ENCODE results near the gene TNFRSF21. TPM values are rescaled to one million over a fixed set of nuclear protein-coding genes. Genes with fewer than 3 reads are reported as not detected.
A peak's percentile ranks its signal among the peaks of the same experiment; 100 is the strongest.

The TNFRSF21 gene
- total and polyA plus RNA-seq, 9 of the 15 experiments (the other 6 are each of a cell fraction or from before 2014, with no cell fraction given), result 0.63 to 5.7 (median 2.2) TPM

DNA sequence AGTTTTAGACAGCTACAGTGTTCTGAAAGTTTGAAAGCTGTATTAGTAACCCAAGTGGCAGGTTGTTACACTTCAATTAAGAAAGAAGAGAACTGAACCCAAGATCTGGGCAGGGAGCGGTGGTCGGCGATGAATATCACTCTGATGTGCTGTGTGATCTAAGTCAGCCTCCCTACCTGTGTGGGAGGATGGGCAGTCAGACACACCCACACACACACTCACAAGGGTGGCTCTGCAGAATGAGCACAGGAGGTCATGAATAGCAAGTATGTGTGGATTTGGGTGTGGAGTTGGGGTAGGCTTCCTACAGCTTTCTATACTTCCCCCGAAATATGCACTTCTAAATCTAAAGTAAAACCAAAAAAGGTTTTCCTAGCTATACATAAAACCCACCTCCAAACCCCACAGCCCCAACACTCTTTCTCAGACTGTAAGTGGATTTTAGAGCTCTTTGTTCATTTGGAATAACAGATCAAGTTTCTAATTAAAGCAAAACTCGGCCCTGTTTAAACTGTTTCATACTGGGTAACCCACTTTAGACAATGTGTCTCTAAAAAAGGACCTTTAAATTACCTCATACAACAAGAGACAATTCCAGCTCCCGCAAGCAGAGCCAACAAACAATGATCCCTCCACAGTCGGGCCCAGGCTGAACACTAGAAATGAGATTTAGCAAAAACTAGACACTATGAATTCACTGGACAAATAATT, 19.4 kb downstream of the TNFRSF21 start:
- Histone ChIP-seq H3K4me1 (replicated peaks in 1 of 2; ENCODE audit: control insufficient read depth in 2 of 2, insufficient read depth in 2 of 2, low read length in 2 of 2) (no peaks in the 10 kb centered on the region), H3K79me2 (ENCODE audit: control insufficient read depth, insufficient read depth, low read length) (no peaks in the 10 kb centered on the region), H3K27ac (ENCODE audit: extremely low read depth, low read depth, low read length) (no peak overlapping the region), H3K9me1 (ENCODE audit: control insufficient read depth, insufficient read depth, low read length) (peaks cover 2% of the 10 kb centered on the region), H3K27me3 (ENCODE audit: control insufficient read depth in 2 of 2, insufficient read depth in 2 of 2, low read length in 2 of 2) (0 out of 5 replicates have a peak, but pooled peaks cover 0 to 4% of the 10 kb centered on the region in 2 experiments), H4K20me1 (replicated peaks; ENCODE audit: control insufficient read depth, insufficient read depth, low read length) (no peaks in the 10 kb centered on the region), H3K4me2 (ENCODE audit: insufficient read depth, low read length) (no peak overlapping the region), H3K9ac (ENCODE audit: insufficient read depth in 1 of 2, low read depth in 2 of 2, low read length in 2 of 2) (no peak overlapping the region), H3K9me3 (replicated peaks; ENCODE audit: control insufficient read depth, insufficient read depth, low read depth, low read length) (no peaks in the 10 kb centered on the region), H3K36me3 (ENCODE audit: control insufficient read depth, insufficient read depth, low read length) (no peaks in the 10 kb centered on the region), H2AFZ (ENCODE audit: low read depth, low read length) (no peak overlapping the region), H3K4me3 (no peak overlapping the region)
- TF ChIP-seq ZNF3 (CRISPR knock-in tag; IDR thresholded peaks at IDR 0.05) (no peak), LARP7 (IDR thresholded peaks at IDR 0.05) (no peak), MYBL2 (IDR thresholded peaks at IDR 0.05; ENCODE audit: low read depth) (no peak), MYBL2 (CRISPR knock-in tag; IDR thresholded peaks at IDR 0.05; ENCODE audit: borderline replicate concordance) (no peak), KLF6 (CRISPR knock-in tag; IDR thresholded peaks at IDR 0.05; ENCODE audit: borderline replicate concordance) (no peak), ZBTB17 (CRISPR knock-in tag; IDR thresholded peaks at IDR 0.05) (no peak), E2F3 (CRISPR knock-in tag; IDR thresholded peaks at IDR 0.05) (no peak), CC2D1A (IDR thresholded peaks at IDR 0.05) (no peak), ZNF282 (CRISPR knock-in tag; IDR thresholded peaks at IDR 0.05) (no peak), ZNF311 (CRISPR knock-in tag; IDR thresholded peaks at IDR 0.05) (no peak), ETV6 (IDR thresholded peaks at IDR 0.05; ENCODE audit: borderline replicate concordance in 1 of 2, low read depth in 2 of 2, low read length in 1 of 2) (no peak), ETV6 (CRISPR knock-in tag; IDR thresholded peaks at IDR 0.05; ENCODE audit: borderline replicate concordance) (no peak), MTF1 (CRISPR knock-in tag; IDR thresholded peaks at IDR 0.05; ENCODE audit: borderline replicate concordance) (no peak)
- TF ChIP-seq, protein P1, sequence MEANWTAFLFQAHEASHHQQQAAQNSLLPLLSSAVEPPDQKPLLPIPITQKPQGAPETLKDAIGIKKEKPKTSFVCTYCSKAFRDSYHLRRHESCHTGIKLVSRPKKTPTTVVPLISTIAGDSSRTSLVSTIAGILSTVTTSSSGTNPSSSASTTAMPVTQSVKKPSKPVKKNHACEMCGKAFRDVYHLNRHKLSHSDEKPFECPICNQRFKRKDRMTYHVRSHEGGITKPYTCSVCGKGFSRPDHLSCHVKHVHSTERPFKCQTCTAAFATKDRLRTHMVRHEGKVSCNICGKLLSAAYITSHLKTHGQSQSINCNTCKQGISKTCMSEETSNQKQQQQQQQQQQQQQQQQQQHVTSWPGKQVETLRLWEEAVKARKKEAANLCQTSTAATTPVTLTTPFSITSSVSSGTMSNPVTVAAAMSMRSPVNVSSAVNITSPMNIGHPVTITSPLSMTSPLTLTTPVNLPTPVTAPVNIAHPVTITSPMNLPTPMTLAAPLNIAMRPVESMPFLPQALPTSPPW (CRISPR knock-in tag; IDR thresholded peaks at IDR 0.05), result no peak
- TF ChIP-seq, protein P2, sequence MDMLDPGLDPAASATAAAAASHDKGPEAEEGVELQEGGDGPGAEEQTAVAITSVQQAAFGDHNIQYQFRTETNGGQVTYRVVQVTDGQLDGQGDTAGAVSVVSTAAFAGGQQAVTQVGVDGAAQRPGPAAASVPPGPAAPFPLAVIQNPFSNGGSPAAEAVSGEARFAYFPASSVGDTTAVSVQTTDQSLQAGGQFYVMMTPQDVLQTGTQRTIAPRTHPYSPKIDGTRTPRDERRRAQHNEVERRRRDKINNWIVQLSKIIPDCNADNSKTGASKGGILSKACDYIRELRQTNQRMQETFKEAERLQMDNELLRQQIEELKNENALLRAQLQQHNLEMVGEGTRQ (CRISPR knock-in tag; IDR thresholded peaks at IDR 0.05), result no peak
- TF ChIP-seq, protein P3, sequence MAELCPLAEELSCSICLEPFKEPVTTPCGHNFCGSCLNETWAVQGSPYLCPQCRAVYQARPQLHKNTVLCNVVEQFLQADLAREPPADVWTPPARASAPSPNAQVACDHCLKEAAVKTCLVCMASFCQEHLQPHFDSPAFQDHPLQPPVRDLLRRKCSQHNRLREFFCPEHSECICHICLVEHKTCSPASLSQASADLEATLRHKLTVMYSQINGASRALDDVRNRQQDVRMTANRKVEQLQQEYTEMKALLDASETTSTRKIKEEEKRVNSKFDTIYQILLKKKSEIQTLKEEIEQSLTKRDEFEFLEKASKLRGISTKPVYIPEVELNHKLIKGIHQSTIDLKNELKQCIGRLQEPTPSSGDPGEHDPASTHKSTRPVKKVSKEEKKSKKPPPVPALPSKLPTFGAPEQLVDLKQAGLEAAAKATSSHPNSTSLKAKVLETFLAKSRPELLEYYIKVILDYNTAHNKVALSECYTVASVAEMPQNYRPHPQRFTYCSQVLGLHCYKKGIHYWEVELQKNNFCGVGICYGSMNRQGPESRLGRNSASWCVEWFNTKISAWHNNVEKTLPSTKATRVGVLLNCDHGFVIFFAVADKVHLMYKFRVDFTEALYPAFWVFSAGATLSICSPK (IDR thresholded peaks at IDR 0.05; ENCODE audit: borderline replicate concordance), result no peak
- TF ChIP-seq, protein P4, sequence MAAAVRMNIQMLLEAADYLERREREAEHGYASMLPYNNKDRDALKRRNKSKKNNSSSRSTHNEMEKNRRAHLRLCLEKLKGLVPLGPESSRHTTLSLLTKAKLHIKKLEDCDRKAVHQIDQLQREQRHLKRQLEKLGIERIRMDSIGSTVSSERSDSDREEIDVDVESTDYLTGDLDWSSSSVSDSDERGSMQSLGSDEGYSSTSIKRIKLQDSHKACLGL (CRISPR knock-in tag; IDR thresholded peaks at IDR 0.05; ENCODE audit: borderline replicate concordance, poor library complexity, severe bottlenecking), result no peak
- FAIRE-seq (peak; percentile 23), ATAC-seq (no peak), DNase-seq (ENCODE audit: extremely low read depth in 1 of 4, low spot score in 3 of 4) (no peak)
- intact Hi-C loops (cut with micrococcal nuclease) (no loop called here), in situ Hi-C loops (cut with MboI) (no loop called here)
- 35% methylated on average over 7 of the region's 7 CpGs for WGBS (ENCODE audit: insufficient coverage, low coverage, missing lambda C conversion rate)
- POLR2A ChIA-PET, result interaction anchor here (0.9 to 1.7 kb wide), 3 partner anchors 8 to 13 kb away, joined by 4 read pairs; no protein-coding TSS in a partner anchor
- CTCF ChIA-PET (ENCODE audit: low intra/inter-chr PET ratio), result no interaction called here
- no TSS peak for BruUV-seq (replicated peaks)
